Stomach (tissue), 4 donors: ENCODE results near the gene ABCC1.

Experiments
- POLR2A ChIP-seq, 4 donors: fragments of 450-650 bp; IDR thresholded peaks; one replicate each; pipeline ENCODE4 v1.6.1; 2016; ENCODE audit warnings: antibody characterized with exemption in 4 of 4, control low read depth in 2 of 4, mild to moderate bottlenecking in 1 of 4, moderate library complexity in 1 of 4
- POLR2AphosphoS5 ChIP-seq, 3 donors: sonication (generic); formaldehyde crosslinking; IDR thresholded peaks; one replicate each; pipeline ENCODE4 v1.6.1; 2016; ENCODE audit warnings: antibody characterized with exemption in 3 of 3
- TF ChIP-seq, protein P1 (sequence below), 7 experiments: fragments of 450-650 bp in 4 of 7; fragments of 200-600 bp in 3 of 7; sonication (generic) in 3 of 7; IDR thresholded peaks; one replicate each; pipeline ENCODE4 v1.5.1; 2016 to 2019; ENCODE audit warnings: antibody characterized with exemption in 7 of 7, control low read depth in 2 of 7, mild to moderate bottlenecking in 1 of 7

GRCh38 chr16:16075488-16076422, 126.3 kb downstream of the ABCC1 start:
- TF ChIP-seq, protein P1, sequence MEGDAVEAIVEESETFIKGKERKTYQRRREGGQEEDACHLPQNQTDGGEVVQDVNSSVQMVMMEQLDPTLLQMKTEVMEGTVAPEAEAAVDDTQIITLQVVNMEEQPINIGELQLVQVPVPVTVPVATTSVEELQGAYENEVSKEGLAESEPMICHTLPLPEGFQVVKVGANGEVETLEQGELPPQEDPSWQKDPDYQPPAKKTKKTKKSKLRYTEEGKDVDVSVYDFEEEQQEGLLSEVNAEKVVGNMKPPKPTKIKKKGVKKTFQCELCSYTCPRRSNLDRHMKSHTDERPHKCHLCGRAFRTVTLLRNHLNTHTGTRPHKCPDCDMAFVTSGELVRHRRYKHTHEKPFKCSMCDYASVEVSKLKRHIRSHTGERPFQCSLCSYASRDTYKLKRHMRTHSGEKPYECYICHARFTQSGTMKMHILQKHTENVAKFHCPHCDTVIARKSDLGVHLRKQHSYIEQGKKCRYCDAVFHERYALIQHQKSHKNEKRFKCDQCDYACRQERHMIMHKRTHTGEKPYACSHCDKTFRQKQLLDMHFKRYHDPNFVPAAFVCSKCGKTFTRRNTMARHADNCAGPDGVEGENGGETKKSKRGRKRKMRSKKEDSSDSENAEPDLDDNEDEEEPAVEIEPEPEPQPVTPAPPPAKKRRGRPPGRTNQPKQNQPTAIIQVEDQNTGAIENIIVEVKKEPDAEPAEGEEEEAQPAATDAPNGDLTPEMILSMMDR (IDR thresholded peaks at IDR 0.05), result no peak
- TF ChIP-seq POLR2A (IDR thresholded peaks at IDR 0.05), result no peak
- peak in 1 of 3 donors; percentile 24 for TF ChIP-seq POLR2AphosphoS5 (IDR thresholded peaks at IDR 0.05)
